ENCODE data around the gene MIER3.

- no peak for TF ChIP-seq CTCF (IDR thresholded peaks at IDR 0.05)
- TF ChIP-seq POLR2A (IDR thresholded peaks at IDR 0.05): no peak
- TF ChIP-seq EP300 (IDR thresholded peaks at IDR 0.05; ENCODE audit: low read depth): no peak
- TF ChIP-seq POLR2AphosphoS5 (IDR thresholded peaks at IDR 0.05): no peak
These were observed 7.4 kb upstream of the MIER3 start for GRCh38 chr5:56959326-56959725.

All from transverse colon (tissue), 4 donors.